GM12878 (cell line): ENCODE data around the gene USP50.

Experiments
- TAF1 ChIP-seq: IDR thresholded peaks from 2 replicates; pipeline ENCODE4 v1.6.1; 2011; ENCODE audit warnings: mild to moderate bottlenecking, low read depth, low read length, borderline replicate concordance
- TF ChIP-seq, protein P1 (sequence below), 3 experiments: IDR thresholded peaks in 2 of 3; conservative IDR thresholded peaks in 1 of 3; 2 replicates each; pipeline ENCODE4 v1.5.1; 2011; ENCODE audit warnings: low read depth in 3 of 3, low read length in 3 of 3, mild to moderate bottlenecking in 3 of 3, control low read depth in 2 of 3, moderate library complexity in 2 of 3, inconsistent platforms in 1 of 3, mixed read lengths in 1 of 3; ENCODE audit not compliant: control insufficient read depth in 2 of 3, insufficient read depth in 1 of 3; ENCODE audit errors: extremely low read depth in 1 of 3

GRCh38 chr15:50590288-50590687 is 43.8 kb upstream of the USP50 start:
- TF ChIP-seq, protein P1, sequence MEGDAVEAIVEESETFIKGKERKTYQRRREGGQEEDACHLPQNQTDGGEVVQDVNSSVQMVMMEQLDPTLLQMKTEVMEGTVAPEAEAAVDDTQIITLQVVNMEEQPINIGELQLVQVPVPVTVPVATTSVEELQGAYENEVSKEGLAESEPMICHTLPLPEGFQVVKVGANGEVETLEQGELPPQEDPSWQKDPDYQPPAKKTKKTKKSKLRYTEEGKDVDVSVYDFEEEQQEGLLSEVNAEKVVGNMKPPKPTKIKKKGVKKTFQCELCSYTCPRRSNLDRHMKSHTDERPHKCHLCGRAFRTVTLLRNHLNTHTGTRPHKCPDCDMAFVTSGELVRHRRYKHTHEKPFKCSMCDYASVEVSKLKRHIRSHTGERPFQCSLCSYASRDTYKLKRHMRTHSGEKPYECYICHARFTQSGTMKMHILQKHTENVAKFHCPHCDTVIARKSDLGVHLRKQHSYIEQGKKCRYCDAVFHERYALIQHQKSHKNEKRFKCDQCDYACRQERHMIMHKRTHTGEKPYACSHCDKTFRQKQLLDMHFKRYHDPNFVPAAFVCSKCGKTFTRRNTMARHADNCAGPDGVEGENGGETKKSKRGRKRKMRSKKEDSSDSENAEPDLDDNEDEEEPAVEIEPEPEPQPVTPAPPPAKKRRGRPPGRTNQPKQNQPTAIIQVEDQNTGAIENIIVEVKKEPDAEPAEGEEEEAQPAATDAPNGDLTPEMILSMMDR (IDR thresholded peaks at IDR 0.05 in 2 of 3, conservative IDR thresholded peaks at IDR 0.05 in 1 of 3; ENCODE audit: control insufficient read depth in 2 of 3, extremely low read depth in 1 of 3, insufficient read depth in 1 of 3, low read depth in 3 of 3, low read length in 3 of 3) = no peak
- TF ChIP-seq TAF1 = no peak
